Measurements from ENCODE around the gene ZNF45.
"Not testable (repeated sequence)": the region's sequence is repeated elsewhere in the genome, so short reads cannot be mapped to it uniquely, and the experiment has no call there.

Gene ZNF45

GRCh38 chr19:43960411-43960810 lies 25.3 kb upstream of the ZNF45 start:
- H3K27ac ChIP-seq: no peak overlapping the region
- TF ChIP-seq CTCF (IDR thresholded peaks at IDR 0.05): no peak
- TF ChIP-seq ZFX (IDR thresholded peaks at IDR 0.05; ENCODE audit: borderline replicate concordance): no peak

GRCh38 chr19:43957891-43958290 lies 22.8 kb upstream of the ZNF45 start:
- TF ChIP-seq CTCF (IDR thresholded peaks at IDR 0.05): no peak
- TF ChIP-seq ZFX (IDR thresholded peaks at IDR 0.05; ENCODE audit: borderline replicate concordance): no peak
- H3K27ac ChIP-seq: no peak overlapping the region

GRCh38 chr19:43956827-43957226 lies 21.7 kb upstream of the ZNF45 start:
- TF ChIP-seq ZFX (IDR thresholded peaks at IDR 0.05; ENCODE audit: borderline replicate concordance) (no peak), CTCF (IDR thresholded peaks at IDR 0.05) (no peak)
- no peak overlapping the region for H3K27ac ChIP-seq

- peak within 1 kb of the TSS; percentile 53 for H3K27ac ChIP-seq
- TF ChIP-seq ZFX (IDR thresholded peaks at IDR 0.05; ENCODE audit: borderline replicate concordance) (no peak), CTCF (IDR thresholded peaks at IDR 0.05) (peak; percentile 64)
Observed at GRCh38 chr19:43950834-43951645, 16.0 kb upstream of the ZNF45 start, which contains the start of gene ZNF221. TSS of gene ZNF221 (plus strand) at chr19:43951228. CDS start at chr19:43962727, 11,499 bp downstream.

GRCh38 chr19:43949803-43950202 lies 14.7 kb upstream of the ZNF45 start:
- H3K27ac ChIP-seq: not testable (repeated sequence)

- H3K27ac ChIP-seq: not testable (repeated sequence)
Observed at GRCh38 chr19:43947412-43947811, 12.3 kb upstream of the ZNF45 start.

- no peak overlapping the region for H3K27ac ChIP-seq
- TF ChIP-seq ZFX (IDR thresholded peaks at IDR 0.05; ENCODE audit: borderline replicate concordance) (no peak), CTCF (IDR thresholded peaks at IDR 0.05) (no peak)
Observed at GRCh38 chr19:43941209-43941608, 6.1 kb upstream of the ZNF45 start.

- no peak overlapping the region for H3K27ac ChIP-seq
- no peak for TF ChIP-seq ZFX (IDR thresholded peaks at IDR 0.05; ENCODE audit: borderline replicate concordance)
- TF ChIP-seq CTCF (IDR thresholded peaks at IDR 0.05): no peak
Observed at GRCh38 chr19:43940719-43941118, 5.6 kb upstream of the ZNF45 start.

Measured in 22Rv1 (cell line).